HG02840 (cell line): ENCODE measurements around the gene DACT2.
"Not testable (repeated sequence)": the region's sequence is repeated elsewhere in the genome, so short reads cannot be mapped to it uniquely, and the experiment has no call there.

Source experiments
- ATAC-seq: cut with Tn5 transposase; IDR thresholded peaks from one replicate; pipeline ENCODE4 v1.9.1; 2021; ENCODE audit warnings: mild to moderate bottlenecking, moderate library complexity, moderate number of reproducible peaks; ENCODE audit not compliant: unreplicated experiment, low FRiP score

Gene DACT2

DNA sequence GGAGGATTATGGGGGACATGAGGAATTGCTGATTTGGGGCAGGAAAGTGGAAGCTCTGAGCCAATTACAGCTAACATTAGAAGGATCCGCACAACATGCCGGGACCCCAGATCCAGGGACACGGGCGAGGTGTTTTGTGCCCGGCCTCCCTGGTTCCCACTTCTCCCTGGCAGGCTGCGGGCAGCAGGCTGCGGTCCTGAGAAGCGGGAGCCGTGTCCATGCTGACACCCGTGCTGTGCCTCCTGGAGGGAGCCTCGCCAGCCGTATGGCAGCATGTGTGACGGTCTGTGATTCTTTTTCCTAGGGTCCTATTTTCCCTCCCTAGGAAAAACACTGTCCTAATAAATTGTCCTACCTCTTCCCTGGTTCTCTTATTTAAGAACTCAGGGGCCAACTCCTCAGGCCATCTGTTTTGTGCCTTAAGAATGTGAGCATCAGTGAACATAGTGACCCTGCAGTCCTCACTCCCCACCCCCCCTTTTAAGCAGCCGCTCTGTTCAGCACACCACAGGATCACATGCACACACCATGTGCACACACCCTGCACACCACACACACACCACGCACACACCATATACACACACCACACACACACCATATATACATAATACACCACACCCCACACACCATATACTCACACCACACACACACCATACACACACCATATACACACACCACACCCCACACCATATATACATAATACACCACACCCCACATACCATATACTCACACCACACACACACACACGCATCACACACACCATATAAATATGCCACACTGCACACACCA is 49.9 kb downstream of the DACT2 start:
- no peak for ATAC-seq

DNA sequence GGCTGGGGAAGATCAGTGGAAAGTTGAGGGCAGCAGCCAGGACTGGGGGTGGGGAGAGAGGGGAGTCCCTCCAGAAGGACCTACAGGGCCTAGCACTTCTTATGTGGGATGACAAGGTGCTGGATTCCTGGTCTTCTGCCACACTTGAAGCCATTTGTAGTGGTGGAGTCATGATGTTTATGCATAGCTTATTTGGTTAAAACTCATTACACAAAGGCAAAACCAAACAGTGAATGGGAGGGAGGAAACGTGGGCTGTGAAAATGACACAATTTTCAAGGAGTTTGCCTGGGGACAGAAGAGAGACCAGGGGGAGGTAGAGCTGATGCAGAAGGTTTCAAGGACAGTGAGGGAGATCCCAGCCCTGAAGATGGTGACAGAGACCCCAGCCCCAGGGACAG is 50.8 kb downstream of the DACT2 start:
- ATAC-seq = no peak

- not testable (repeated sequence) for ATAC-seq
Observed at GRCh38 chr6:168267779-168268178, 51.8 kb downstream of the DACT2 start.

- no peak for ATAC-seq
Observed at GRCh38 chr6:168265827-168266815, 53.5 kb downstream of the DACT2 start.

DNA sequence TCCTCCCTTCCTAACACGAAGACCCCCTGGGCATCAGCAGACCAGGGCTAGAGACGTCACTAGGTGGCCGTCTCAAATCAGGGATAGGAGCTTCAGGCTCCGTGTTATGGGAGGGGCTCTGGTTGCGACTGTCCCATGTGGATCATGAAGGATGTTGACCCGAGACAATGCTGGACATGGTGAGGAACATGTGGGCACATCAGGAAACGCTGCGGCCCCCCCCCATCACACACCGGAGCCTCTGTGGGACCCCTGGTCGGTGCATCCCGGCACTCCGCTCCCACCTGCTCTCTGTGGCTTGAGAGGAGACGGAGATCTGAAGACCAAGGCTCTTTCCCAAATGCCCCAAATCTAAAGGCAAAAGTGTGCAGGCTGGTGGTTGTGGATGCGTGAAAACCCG is 54.2 kb downstream of the DACT2 start:
- ATAC-seq = no peak

DNA sequence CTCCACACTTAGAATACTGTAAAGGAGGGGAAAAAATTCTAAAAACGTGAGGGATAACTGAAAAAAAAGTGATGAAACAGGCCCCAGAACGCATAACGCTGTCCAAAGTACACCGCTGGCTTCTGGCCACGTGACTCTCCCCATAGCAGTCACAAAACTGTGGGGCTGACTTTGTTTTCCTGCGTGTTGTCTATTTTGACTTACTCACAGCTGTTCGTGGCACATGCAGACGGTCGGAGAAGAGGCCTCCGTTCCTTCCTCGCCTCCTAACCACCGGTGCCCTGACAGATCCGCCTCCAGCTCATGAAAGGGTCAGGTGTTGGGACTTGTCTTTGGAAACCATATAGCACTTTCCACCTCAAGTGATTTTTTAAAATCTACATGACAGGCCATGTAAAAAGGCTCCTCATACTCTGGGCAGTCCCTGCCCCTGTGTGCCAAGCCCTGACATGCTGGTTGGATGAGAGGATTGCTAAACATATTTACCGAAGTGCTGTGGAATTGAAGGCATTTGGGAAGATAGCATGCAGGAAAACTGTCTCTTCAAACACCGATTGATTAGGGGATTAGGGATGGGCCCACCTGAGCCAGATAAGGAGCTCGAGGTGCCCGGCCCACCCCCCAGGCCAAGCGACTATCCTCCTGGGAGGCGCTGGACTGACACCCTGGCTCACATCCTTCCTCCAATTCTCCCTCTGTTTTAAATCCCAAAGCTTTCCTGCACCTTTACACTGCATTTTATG is 54.8 kb downstream of the DACT2 start:
- no peak for ATAC-seq

GRCh38 chr6:168263351-168263905 is 56.1 kb downstream of the DACT2 start:
- no peak for ATAC-seq

DNA sequence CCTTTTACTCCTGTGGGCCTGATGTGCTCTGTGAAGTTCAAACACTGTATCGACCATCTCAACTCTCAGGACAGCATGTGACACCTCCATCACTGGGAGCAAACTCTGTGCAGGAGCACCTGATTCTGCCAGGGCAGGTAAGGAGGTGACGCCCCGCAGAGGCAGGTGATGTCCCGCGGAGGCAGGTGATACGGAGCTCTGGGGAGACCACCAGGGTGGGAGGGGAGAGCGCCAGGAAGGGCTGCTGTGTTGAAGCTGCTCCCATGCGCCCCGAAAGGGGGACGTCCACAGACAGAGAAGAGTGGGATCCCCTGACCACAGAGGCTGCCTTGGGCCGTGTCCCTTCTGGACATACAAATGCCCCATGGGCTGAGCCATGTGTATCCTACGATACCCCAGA is 58.3 kb downstream of the DACT2 start:
- ATAC-seq = no peak

GRCh38 chr6:168260420-168260987 is 59.1 kb downstream of the DACT2 start:
- ATAC-seq = no peak

- ATAC-seq = no peak
Observed at GRCh38 chr6:168258795-168259194, 60.8 kb downstream of the DACT2 start.

DNA sequence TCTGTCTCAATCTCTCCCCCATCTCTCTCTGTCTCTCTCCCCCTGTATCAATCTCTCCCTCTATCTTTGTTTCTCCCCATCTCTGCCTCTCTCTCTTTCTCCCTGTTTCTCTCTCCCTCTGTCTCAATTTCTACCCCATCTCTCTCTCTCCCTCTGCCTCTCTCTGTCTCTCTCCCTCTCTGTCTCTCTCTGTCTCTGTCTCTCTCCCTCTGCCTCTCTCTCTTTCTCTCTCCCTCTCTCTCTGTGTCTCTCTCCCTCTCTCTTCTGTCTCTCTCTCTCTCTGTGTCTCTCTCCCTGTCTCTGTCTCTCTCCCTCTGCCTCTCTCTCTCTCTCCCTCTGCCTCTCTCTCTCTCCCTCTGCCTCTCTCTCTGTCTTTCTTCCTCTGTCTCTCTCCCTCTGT is 62.6 kb downstream of the DACT2 start:
- no peak for ATAC-seq
